Transverse colon (tissue), 3 donors: Measurements from ENCODE around the gene KPNA6.

Experiments used
- EP300 ChIP-seq: sonication (generic); formaldehyde crosslinking; IDR thresholded peaks from one replicate; pipeline ENCODE4 v1.6.1; 2017; ENCODE audit warnings: antibody characterized with exemption, low read depth
- TF ChIP-seq, protein P1 (sequence below), 5 experiments: fragments of 200-600 bp in 3 of 5; fragments of 450-650 bp in 2 of 5; sonication (generic) in 3 of 5; IDR thresholded peaks; 1 replicate in 2 of 5; 2 replicates in 3 of 5; pipeline ENCODE4 v1.5.1; 2016 to 2017; ENCODE audit warnings: antibody characterized with exemption in 5 of 5, inconsistent platforms in 3 of 5, mild to moderate bottlenecking in 2 of 5, moderate library complexity in 1 of 5

DNA sequence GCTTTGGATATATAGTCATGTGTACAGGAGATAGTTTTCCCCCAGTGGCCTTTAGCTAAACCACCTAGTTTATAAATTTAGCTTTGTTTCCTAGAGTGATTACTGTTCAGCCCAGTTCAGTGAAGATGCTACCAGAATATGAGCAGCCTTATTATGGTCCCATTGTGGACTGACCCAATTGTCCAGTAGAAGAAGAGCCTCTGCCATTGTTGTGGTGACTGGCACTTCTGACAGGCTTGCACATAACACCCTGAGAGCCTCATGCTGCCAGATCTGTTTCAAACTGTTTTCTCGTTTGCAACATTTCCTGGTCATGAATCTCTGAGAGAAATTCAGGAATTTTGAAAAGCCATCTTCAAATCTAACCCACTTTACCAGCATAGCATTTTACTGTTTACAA lies 20.6 kb downstream of the KPNA6 start:
- TF ChIP-seq, protein P1, sequence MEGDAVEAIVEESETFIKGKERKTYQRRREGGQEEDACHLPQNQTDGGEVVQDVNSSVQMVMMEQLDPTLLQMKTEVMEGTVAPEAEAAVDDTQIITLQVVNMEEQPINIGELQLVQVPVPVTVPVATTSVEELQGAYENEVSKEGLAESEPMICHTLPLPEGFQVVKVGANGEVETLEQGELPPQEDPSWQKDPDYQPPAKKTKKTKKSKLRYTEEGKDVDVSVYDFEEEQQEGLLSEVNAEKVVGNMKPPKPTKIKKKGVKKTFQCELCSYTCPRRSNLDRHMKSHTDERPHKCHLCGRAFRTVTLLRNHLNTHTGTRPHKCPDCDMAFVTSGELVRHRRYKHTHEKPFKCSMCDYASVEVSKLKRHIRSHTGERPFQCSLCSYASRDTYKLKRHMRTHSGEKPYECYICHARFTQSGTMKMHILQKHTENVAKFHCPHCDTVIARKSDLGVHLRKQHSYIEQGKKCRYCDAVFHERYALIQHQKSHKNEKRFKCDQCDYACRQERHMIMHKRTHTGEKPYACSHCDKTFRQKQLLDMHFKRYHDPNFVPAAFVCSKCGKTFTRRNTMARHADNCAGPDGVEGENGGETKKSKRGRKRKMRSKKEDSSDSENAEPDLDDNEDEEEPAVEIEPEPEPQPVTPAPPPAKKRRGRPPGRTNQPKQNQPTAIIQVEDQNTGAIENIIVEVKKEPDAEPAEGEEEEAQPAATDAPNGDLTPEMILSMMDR (IDR thresholded peaks at IDR 0.05): no peak
- no peak for TF ChIP-seq EP300
